Measurements from ENCODE around the gene SEPTIN8. TPM values are rescaled to one million over a fixed set of nuclear protein-coding genes. Genes with fewer than 3 reads are reported as not detected.

Gene SEPTIN8
- total and polyA plus RNA-seq, 10 donors = 6.1 to 29.8 (median 17.9) TPM

DNA sequence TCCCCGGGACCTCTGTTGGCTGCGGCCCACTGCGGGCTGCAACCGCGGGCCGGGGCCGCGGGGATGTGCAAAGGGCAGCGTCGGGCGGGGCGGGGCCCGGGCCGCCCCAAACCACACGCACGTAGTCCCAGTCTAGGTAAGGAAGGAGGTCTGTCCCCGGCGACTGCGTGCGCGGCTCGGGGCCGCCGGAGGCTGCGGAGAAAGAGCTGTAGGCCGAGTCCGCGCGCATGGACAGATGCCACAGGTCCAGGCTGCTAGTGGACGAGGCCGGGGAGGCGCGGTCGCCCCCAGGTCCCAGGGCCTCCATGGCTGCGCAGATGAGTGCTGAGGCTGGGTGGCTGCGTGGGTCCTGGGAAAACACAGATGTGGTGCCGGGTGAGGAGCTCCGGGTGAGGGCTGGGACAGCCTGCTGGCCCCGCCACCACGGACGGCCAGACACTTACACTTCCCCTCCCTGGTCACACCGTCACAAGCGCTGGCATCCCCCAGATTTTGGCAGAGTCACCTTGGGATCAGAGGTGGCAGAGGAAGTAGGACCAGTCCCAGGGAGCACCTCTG, 48.9 kb upstream of the SEPTIN8 start:
- Histone ChIP-seq H3K27me3 (replicated peaks in 1 of 7) (peaks cover 0 to 95% (median 44%) of the 10 kb centered on the region in 7 donors), H3K4me3 (peak overlapping the region; percentile 16 to 67 (median 34)), H3K9me3 (no peaks in the 10 kb centered on the region), H3K4me1 (peaks cover 4 to 50% (median 39%) of the 10 kb centered on the region in 6 donors), H3K27ac (no peak overlapping the region), H3K36me3 (no peaks in the 10 kb centered on the region)
- TF ChIP-seq CTCF (IDR thresholded peaks at IDR 0.05 in 8 of 11, conservative IDR thresholded peaks at IDR 0.05 in 3 of 11) (no peak), POLR2AphosphoS5 (IDR thresholded peaks at IDR 0.05) (no peak), POLR2A (IDR thresholded peaks at IDR 0.05) (no peak)
- WGBS, 5 donors = 16 to 89% (median 20%) methylated on average over 5 to 43 of the region's 43 CpGs
- intact Hi-C loops (cut with DNase I; ENCODE audit: low total_unique reads) = no loop called here
- no peak for DNase-seq

GRCh38 chr5:132825033-132825833, 48.2 kb upstream of the SEPTIN8 start:
- 24 to 89% (median 27%) methylated on average over 5 to 71 of the region's 71 CpGs for WGBS, 5 donors
- peaks cover 0 to 95% (median 45%) of the 10 kb centered on the region in 7 donors for H3K27me3 ChIP-seq (replicated peaks in 1 of 7)
- H3K36me3 ChIP-seq = no peaks in the 10 kb centered on the region
- no peak for DNase-seq
- peak overlapping the region; percentile 16 to 67 (median 34) for H3K4me3 ChIP-seq
- no peaks in the 10 kb centered on the region for H3K9me3 ChIP-seq
- H3K4me1 ChIP-seq = peaks cover 4 to 45% (median 36%) of the 10 kb centered on the region in 6 donors
- intact Hi-C loops (cut with DNase I; ENCODE audit: low total_unique reads) = no loop called here
- no peak for TF ChIP-seq CTCF (IDR thresholded peaks at IDR 0.05 in 8 of 11, conservative IDR thresholded peaks at IDR 0.05 in 3 of 11)
- no peak for TF ChIP-seq POLR2A (IDR thresholded peaks at IDR 0.05)
- TF ChIP-seq POLR2AphosphoS5 (IDR thresholded peaks at IDR 0.05) = no peak
- no peak overlapping the region for H3K27ac ChIP-seq

DNA sequence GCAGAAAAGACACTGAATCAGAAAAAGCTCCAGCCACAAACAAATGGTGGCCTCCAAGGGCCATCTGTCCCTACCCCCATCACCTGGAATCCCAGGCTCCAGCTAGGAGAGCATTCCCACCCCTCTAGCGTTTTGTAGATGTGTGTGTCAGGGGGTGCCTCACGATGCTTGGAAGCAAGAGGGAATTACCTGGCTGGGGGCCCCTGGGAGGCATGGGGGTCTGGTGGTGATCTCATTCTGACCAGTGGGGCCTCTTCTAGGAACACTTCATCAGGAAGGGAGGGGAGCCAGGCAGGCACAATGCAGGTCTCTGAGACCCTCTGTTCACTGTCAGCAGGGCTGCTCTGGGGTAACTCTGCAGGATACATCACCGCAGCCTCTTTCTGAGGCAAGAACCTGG, 47.4 kb upstream of the SEPTIN8 start:
- WGBS, 5 donors = 80 to 94% (median 89%) methylated on average over 3 of the region's 3 CpGs
- intact Hi-C loops (cut with DNase I; ENCODE audit: low total_unique reads) = no loop called here
- H3K9me3 ChIP-seq = no peaks in the 10 kb centered on the region
- no peak overlapping the region for H3K27ac ChIP-seq
- DNase-seq = no peak
- no peak for TF ChIP-seq POLR2AphosphoS5 (IDR thresholded peaks at IDR 0.05)
- TF ChIP-seq POLR2A (IDR thresholded peaks at IDR 0.05) = no peak
- no peak for TF ChIP-seq CTCF (IDR thresholded peaks at IDR 0.05 in 8 of 11, conservative IDR thresholded peaks at IDR 0.05 in 3 of 11)
- H3K27me3 ChIP-seq (replicated peaks in 1 of 7) = peaks cover 0 to 95% (median 48%) of the 10 kb centered on the region in 7 donors
- peaks cover 0 to 45% (median 35%) of the 10 kb centered on the region in 6 donors for H3K4me1 ChIP-seq
- no peak overlapping the region for H3K4me3 ChIP-seq
- H3K36me3 ChIP-seq = no peaks in the 10 kb centered on the region

DNA sequence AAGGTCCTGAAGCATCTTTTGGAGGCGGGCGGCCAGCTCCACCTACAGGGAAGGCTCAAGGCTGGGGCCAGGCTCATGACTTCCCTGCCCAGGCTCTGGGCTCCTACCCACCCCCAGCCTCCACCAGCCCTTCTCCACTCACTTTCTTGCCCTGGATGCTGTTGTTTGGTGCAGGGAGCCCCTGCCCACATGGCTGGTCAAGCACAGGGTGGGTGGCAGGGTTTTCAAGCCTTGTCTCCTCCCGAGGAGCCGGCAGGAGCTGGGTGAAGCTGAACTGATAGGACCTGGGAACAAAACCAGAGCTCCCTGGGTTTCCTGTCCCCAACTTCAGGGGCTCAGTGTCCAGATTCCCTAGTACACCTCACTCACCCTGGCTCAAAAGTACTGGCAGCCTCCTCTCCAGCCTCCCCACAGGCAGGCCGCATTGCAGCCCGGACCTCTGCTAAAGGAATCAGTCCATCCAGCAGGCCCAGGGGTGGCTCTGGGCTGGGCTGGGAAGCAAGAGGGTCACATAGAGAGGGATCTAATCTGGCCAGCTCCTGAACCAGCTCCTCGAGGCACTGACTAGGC, 46.5 kb upstream of the SEPTIN8 start:
- Histone ChIP-seq H3K9me3 (no peaks in the 10 kb centered on the region), H3K36me3 (no peaks in the 10 kb centered on the region), H3K27ac (no peak overlapping the region), H3K27me3 (replicated peaks in 1 of 7) (peaks cover 0 to 95% (median 45%) of the 10 kb centered on the region in 7 donors), H3K4me1 (peaks cover 0 to 43% (median 32%) of the 10 kb centered on the region in 6 donors), H3K4me3 (peak overlapping the region in 5 of 8 donors; percentile 8 to 53 (median 17))
- 72 to 93% (median 84%) methylated on average over 6 to 7 of the region's 7 CpGs for WGBS, 5 donors
- intact Hi-C loops (cut with DNase I; ENCODE audit: low total_unique reads) = no loop called here
- DNase-seq = no peak
- no peak for TF ChIP-seq POLR2A (IDR thresholded peaks at IDR 0.05)
- no peak for TF ChIP-seq POLR2AphosphoS5 (IDR thresholded peaks at IDR 0.05)
- no peak for TF ChIP-seq CTCF (IDR thresholded peaks at IDR 0.05 in 8 of 11, conservative IDR thresholded peaks at IDR 0.05 in 3 of 11)
